Nephron progenitor cell (in vitro differentiated cells): ENCODE measurements around the gene NFATC2.

Experiments used
- DNase-seq: peaks from one replicate; pipeline ENCODE4 v3.0.0; 2021
- H3K27ac Mint-ChIP-seq: 2 replicates; pipeline ENCODE4 v1.8.0; 2021; ENCODE audit warnings: mild to moderate bottlenecking, moderate library complexity, mixed read lengths
- H3K27me3 Mint-ChIP-seq: 2 replicates; pipeline ENCODE4 v1.8.0; 2021; ENCODE audit warnings: mild to moderate bottlenecking, low read depth, mixed read lengths; ENCODE audit not compliant: poor library complexity
- H3K36me3 Mint-ChIP-seq: 2 replicates; pipeline ENCODE4 v1.8.0; 2021; ENCODE audit warnings: low read depth, mixed read lengths
- H3K4me1 Mint-ChIP-seq: 2 replicates; pipeline ENCODE4 v1.8.0; 2021; ENCODE audit warnings: mixed read lengths
- H3K4me3 Mint-ChIP-seq: 2 replicates; pipeline ENCODE4 v1.8.0; 2021; ENCODE audit warnings: mild to moderate bottlenecking, moderate library complexity, mixed read lengths
- H3K9me3 Mint-ChIP-seq: 2 replicates; pipeline ENCODE4 v1.8.0; 2021; ENCODE audit warnings: mild to moderate bottlenecking, moderate library complexity, mixed read lengths
- TF ChIP-seq, protein P1 (sequence below): fragments of 200-600 bp; sonication (generic); IDR thresholded peaks from 2 replicates; pipeline ENCODE4 v1.5.0; 2021; ENCODE audit warnings: antibody characterized with exemption

The NFATC2 gene

DNA sequence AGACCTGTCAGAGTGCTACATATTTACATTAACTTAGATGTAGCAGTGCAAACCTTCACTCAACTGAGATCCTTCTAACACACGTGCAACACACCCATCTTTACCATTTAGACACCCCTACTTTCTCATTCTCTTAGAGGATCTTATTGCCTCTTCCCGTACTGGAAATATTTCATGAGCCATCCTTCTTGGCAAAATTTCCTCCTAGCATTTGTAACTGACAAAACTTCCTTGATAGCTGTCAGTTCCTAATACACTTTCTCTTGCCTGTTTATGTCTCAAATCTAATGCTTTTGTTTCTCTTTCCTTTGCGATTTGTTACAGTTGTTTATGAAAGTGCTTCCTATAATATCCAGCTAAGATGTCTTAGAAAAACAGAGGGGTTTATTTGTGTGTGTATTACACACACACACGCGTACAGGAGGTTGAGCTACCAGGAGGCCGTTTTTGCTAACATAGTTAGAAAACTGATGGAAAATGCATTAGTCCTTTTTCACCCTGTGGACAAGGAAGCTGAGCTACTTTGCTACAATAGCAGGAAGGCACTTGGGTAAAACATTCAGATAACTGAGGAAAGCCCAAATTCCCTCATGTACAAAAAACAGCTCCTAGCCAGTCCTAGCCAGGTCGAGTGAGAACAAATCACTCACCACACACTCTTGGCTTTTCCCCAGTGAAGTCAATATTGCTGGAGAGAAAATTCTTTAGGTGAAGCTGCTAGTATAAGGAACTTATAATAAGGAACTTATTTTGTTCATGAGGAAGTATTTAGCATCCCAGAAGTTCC lies 153.6 kb downstream of the NFATC2 start:
- no peaks in the 10 kb centered on the region for H3K9me3 Mint-ChIP-seq
- H3K4me1 Mint-ChIP-seq, result peaks cover 8% of the 10 kb centered on the region
- no peak overlapping the region for H3K27ac Mint-ChIP-seq

DNA sequence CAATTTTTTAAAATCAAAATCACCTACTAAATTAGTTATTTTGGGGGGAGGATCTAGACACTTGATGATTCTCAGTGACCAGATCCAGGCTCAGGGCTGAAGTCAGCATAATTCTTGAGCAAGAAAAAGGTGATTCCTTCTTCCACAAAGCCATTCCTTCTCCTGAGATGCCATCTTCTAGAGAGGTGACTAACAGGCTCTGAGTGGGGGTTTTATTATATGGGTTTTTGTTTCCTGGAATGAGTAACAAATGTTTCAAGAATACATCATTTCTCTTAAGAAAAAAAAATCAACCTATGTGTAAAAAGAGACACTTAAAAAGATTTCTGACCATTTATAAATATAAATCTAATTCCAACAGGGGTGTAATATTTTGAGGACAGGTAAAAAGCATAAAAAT lies 154.3 kb downstream of the NFATC2 start:
- no peak overlapping the region for H3K4me3 Mint-ChIP-seq
- H3K27me3 Mint-ChIP-seq, result peaks cover 33% of the 10 kb centered on the region
- H3K4me1 Mint-ChIP-seq, result peaks cover 15% of the 10 kb centered on the region
- no peaks in the 10 kb centered on the region for H3K9me3 Mint-ChIP-seq
- no peaks in the 10 kb centered on the region for H3K36me3 Mint-ChIP-seq
- no peak for DNase-seq
- no peak overlapping the region for H3K27ac Mint-ChIP-seq
- TF ChIP-seq, protein P1, sequence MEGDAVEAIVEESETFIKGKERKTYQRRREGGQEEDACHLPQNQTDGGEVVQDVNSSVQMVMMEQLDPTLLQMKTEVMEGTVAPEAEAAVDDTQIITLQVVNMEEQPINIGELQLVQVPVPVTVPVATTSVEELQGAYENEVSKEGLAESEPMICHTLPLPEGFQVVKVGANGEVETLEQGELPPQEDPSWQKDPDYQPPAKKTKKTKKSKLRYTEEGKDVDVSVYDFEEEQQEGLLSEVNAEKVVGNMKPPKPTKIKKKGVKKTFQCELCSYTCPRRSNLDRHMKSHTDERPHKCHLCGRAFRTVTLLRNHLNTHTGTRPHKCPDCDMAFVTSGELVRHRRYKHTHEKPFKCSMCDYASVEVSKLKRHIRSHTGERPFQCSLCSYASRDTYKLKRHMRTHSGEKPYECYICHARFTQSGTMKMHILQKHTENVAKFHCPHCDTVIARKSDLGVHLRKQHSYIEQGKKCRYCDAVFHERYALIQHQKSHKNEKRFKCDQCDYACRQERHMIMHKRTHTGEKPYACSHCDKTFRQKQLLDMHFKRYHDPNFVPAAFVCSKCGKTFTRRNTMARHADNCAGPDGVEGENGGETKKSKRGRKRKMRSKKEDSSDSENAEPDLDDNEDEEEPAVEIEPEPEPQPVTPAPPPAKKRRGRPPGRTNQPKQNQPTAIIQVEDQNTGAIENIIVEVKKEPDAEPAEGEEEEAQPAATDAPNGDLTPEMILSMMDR, result no peak

More for the DNA sequence above, 153.6 kb downstream of the NFATC2 start:
- Mint-ChIP-seq H3K36me3 (no peaks in the 10 kb centered on the region), H3K4me3 (no peak overlapping the region), H3K27me3 (peaks cover 33% of the 10 kb centered on the region)
- no peak for DNase-seq
- TF ChIP-seq, protein P1, result no peak

DNA sequence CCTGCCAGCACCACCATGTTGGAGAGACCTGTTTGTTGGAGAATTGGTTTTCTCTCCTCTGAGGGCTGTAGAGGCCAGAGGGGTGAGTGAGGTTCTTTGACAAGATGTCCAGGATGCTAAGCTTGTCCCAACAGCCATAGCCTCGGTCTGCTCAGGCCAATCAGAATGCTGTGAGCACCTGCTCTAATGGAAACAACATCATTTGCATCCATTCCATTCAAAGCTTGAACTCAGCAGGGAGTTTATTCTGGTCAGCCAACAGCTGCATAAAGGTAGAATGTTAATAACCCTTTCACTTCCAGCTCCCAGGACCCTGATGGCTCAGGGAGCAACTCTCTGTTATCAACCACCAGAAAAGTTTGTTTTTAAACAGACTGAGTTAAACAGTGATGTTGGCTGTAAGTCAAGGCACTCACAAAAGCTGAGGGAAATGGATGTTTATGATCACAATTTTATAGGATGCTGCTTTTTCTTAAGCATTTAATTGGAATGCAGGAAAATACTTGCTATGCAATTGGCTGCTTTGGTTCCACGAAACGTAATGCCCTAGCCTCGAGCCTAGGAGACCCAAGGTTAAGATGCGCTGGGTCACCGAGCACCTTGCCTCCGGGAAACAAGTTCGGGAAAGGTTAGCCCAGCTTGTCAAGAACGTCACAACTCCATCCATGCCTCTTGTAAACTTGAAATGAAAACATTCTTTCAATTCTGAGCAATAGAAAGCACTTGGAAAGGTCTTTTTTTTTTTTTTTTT lies 155.2 kb downstream of the NFATC2 start:
- Mint-ChIP-seq H3K27me3 (peaks cover 29% of the 10 kb centered on the region), H3K4me3 (no peak overlapping the region), H3K36me3 (no peaks in the 10 kb centered on the region), H3K27ac (no peak overlapping the region), H3K9me3 (no peaks in the 10 kb centered on the region), H3K4me1 (peaks cover 24% of the 10 kb centered on the region)
- TF ChIP-seq, protein P1, result no peak
- DNase-seq, result no peak

DNA sequence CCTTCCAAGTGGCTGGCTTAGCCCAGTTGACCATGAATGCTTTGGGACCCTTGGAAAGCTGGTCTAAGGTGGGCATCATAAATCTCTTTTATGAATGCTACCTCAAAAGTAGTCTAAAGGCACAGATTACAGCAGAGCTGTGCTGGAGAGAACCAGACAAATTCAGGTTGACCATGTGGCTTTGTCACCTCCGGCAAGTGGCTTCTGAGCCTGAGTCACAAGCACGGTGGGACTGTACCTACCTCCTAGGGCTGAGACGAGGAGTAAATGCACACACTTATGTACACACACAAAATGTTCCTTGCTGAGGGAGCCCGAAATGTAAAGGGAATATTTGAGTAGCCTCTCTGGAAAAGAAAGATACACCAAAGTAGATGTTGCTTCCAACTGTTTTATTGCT lies 155.9 kb downstream of the NFATC2 start:
- Mint-ChIP-seq H3K4me1 (peaks cover 31% of the 10 kb centered on the region), H3K36me3 (no peaks in the 10 kb centered on the region), H3K4me3 (no peak overlapping the region), H3K27me3 (peaks cover 27% of the 10 kb centered on the region), H3K27ac (no peak overlapping the region), H3K9me3 (no peaks in the 10 kb centered on the region)
- TF ChIP-seq, protein P1, result no peak
- no peak for DNase-seq

DNA sequence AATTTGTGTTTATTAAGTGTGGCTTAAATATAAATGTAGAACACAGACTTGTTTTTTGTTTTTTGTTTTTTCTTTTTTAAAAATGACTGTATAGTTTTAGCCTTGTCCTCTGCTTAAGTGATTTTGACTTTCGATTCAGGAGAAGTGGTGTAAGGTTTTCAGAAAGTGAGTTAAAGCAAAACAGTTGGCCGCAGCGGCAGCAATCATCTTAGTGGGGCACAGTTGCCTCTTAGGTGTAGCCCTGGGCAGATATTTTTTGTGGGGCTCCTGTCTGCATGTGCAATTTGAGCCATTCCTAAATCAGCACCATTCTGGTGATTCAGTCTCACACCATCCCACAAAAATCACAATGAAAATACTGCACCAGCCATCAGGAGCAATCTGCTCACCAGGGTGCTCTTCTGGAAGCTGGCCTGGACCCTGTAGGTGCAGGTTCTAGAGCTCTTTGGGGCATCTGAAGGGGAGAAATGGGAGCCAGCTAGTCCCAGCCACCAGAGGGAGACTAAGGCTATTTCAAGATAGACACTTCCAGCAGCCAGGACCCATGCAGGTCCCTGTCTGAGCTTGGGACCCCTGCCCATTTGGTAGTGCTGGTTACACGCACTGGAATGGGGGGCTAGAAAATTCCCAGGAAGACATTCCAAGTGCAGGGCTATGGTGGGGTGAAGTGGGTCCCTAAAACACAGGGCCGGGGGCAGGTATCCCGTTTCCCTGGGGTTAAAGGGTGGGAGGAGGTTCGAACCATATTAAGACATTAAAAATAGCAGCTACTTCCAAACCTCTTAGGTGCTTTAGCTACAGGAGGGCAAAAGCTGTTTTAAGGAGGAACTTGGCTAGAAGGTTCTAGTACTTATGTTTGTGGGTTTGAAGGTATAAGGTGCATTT lies 156.6 kb downstream of the NFATC2 start:
- no peak overlapping the region for H3K27ac Mint-ChIP-seq
- H3K4me1 Mint-ChIP-seq, result peaks cover 35% of the 10 kb centered on the region
- H3K4me3 Mint-ChIP-seq, result no peak overlapping the region
- peaks cover 22% of the 10 kb centered on the region for H3K27me3 Mint-ChIP-seq
- TF ChIP-seq, protein P1, result peak; percentile 47
- no peaks in the 10 kb centered on the region for H3K36me3 Mint-ChIP-seq
- no peak for DNase-seq
- H3K9me3 Mint-ChIP-seq, result no peaks in the 10 kb centered on the region
